ENCODE measurements around the gene ALDOB. TPM values are rescaled to one million over a fixed set of nuclear protein-coding genes. Genes with fewer than 3 reads are reported as not detected.
A peak's percentile ranks its signal among the peaks of the same experiment; 100 is the strongest.

The ALDOB gene
- total and polyA plus RNA-seq, 2 of the 8 experiments (the other 6 are each of a cell fraction or from before 2014, with no cell fraction given) = not detected

DNA sequence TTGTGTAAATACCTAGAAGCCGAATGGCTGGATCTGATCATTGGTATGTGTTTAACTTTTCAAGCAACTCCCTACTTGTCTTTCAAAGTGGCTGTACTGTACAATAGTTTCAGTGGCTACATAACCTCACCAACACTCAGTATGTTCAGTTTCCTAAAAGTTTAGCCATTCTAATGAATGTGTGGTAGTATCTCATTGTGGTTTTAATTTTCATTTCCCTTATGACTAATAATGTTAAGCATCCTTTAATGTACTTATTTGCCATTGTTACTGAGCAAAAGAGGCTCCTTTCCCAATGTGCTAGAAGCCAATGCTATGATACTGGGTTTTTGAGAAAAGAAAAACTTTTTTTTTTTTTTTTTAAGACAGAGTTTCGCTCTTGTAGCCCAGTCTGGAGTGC lies 27.8 kb upstream of the ALDOB start:
- Histone ChIP-seq H3K4me1 (replicated peaks in 1 of 4; ENCODE audit: control insufficient read depth in 3 of 4, insufficient read depth in 4 of 4, low read length in 3 of 4) (peaks cover 0 to 10% (median 2%) of the 10 kb centered on the region in 4 experiments; a peak in 5 of 7 replicates), H4K91ac (replicated peaks; ENCODE audit: insufficient read length, low read length) (no peak overlapping the region), H3K23me2 (ENCODE audit: low read depth, low read length) (no peaks in the 10 kb centered on the region), H2AK5ac (ENCODE audit: low read depth, low read length) (no peak overlapping the region), H3K9me3 (ENCODE audit: insufficient read depth in 2 of 2, low read depth in 1 of 2, low read length in 1 of 2) (no peaks in the 10 kb centered on the region), H2BK15ac (ENCODE audit: low read length) (no peak overlapping the region), H2BK12ac (ENCODE audit: low read depth, low read length) (no peak overlapping the region), H2AFZ (ENCODE audit: low read length) (no peak overlapping the region), H4K5ac (ENCODE audit: insufficient read length, low read depth, low read length) (no peak overlapping the region), H3K79me2 (ENCODE audit: control insufficient read depth in 1 of 2, insufficient read depth in 2 of 2, low read length in 2 of 2) (no peaks in the 10 kb centered on the region), H3K4me2 (ENCODE audit: insufficient read depth in 1 of 2, low read depth in 2 of 2, low read length in 2 of 2) (no peak overlapping the region), H4K8ac (ENCODE audit: extremely low read depth, insufficient read depth, low read length) (no peak overlapping the region), H3K18ac (ENCODE audit: extremely low read depth, low read length) (no peak overlapping the region), H3K27ac (ENCODE audit: low read depth, low read length) (no peak overlapping the region), H4K20me1 (replicated peaks in 1 of 2; ENCODE audit: control insufficient read depth in 1 of 2, insufficient read depth in 2 of 2, low read length in 2 of 2) (no peaks in the 10 kb centered on the region), H3K79me1 (ENCODE audit: low read depth, low read length) (no peaks in the 10 kb centered on the region), H2BK5ac (ENCODE audit: low read depth, low read length) (no peak overlapping the region), H3K23ac (ENCODE audit: insufficient read length) (no peak overlapping the region), H3K56ac (replicated peaks; ENCODE audit: insufficient read length, low read depth, low read length) (no peak overlapping the region), H2BK120ac (replicated peaks; ENCODE audit: low read depth, low read length) (peak overlapping the region; percentile 51), H3K27me3 (replicated peaks in 1 of 4; ENCODE audit: control insufficient read depth in 3 of 4, extremely low read depth in 1 of 4, insufficient read depth in 3 of 4, low read length in 3 of 4) (no peaks in the 10 kb centered on the region), H3K4ac (replicated peaks; ENCODE audit: insufficient read length, low read depth, low read length) (no peak overlapping the region), H3K14ac (ENCODE audit: insufficient read length) (no peak overlapping the region), H3K9ac (replicated peaks in 1 of 4; ENCODE audit: extremely low read depth in 1 of 4, low read depth in 3 of 4, low read length in 3 of 4) (no peak overlapping the region), H3K4me3 (ENCODE audit: extremely low read depth in 1 of 4, insufficient read depth in 2 of 4, low read depth in 3 of 4, low read length in 4 of 4) (no peak overlapping the region), H3K36me3 (ENCODE audit: control insufficient read depth in 2 of 4, insufficient read depth in 4 of 4, low read length in 3 of 4) (no peaks in the 10 kb centered on the region), H2BK20ac (ENCODE audit: low read length) (no peak overlapping the region; the same call in 1 of the 2 replicates)
- FAIRE-seq (no peak), DNase-seq (ENCODE audit: low read depth in 1 of 2, low spot score in 2 of 2) (no peak)
- POLR2A ChIA-PET (ENCODE audit: partially characterized antibody) = interaction anchor here (1.2 to 3.7 kb wide), 2 partner anchors 14 to 23 kb away, joined by 3 to 15 read pairs; a partner anchor contains a TSS
- 76% methylated on average over 1 of the region's 2 CpGs; no CpG with 5 or more reads in 1 of the 2 experiments for WGBS, 2 experiments (ENCODE audit: extremely low coverage in 1 of 2, insufficient coverage in 1 of 2, insufficient read length in 1 of 2, insufficient replicate concordance in 2 of 2, low coverage in 1 of 2, low lambda C conversion rate in 2 of 2, missing lambda C conversion rate in 1 of 2)
- TF ChIP-seq SRF (IDR thresholded peaks at IDR 0.05; ENCODE audit: low read depth, low read length) (no peak), NANOG (IDR thresholded peaks at IDR 0.05; ENCODE audit: insufficient read depth, low read depth, low read length, poor library complexity, severe bottlenecking) (no peak)
- CTCF ChIA-PET (ENCODE audit: partially characterized antibody) = interaction anchor here (1.2 to 14.0 kb wide), 6 partner anchors 9 to 66 kb away, joined by 3 to 447 read pairs (median 78); partner anchors contain the start of gene RNF20
